ENCODE results near the gene CCDC85B. TPM values are rescaled to one million over a fixed set of nuclear protein-coding genes. Genes with fewer than 3 reads are reported as not detected.
A peak's percentile ranks its signal among the peaks of the same experiment; 100 is the strongest.

Gene CCDC85B
- polyA plus RNA-seq, 1 of the 3 experiments (the other 2 are of a cell fraction): 52.8 TPM

DNA sequence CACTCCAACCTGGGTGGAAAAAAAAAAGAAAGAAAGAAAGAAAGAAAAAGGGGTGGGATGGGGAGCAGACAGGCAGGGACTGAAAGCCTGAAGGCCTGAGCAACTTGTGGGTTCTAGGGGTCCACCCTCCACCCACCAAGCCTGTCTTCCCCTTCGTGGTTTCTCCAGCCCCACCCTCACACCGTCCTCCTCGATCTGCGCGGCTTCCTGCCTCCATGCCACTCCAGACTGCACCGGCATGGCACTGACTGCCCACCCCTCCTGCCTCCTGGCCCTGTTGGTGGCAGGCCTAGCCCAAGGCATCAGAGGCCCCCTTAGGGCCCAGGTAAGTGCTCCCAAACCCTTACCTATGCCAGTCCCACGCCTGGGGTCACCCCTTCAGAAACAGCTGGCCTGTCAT is 10.9 kb upstream of the CCDC85B start, which contains the start of gene CTSW:
Gene CTSW, plus strand, starts transcription at position 221 of the 400 bp plus-strand sequence. Its CDS starts 18 bp downstream, at position 239.
- 67% methylated on average over 7 of the region's 7 CpGs for WGBS (ENCODE audit: low lambda C conversion rate)
- DNase-seq: no peak
- TF ChIP-seq, protein P1, sequence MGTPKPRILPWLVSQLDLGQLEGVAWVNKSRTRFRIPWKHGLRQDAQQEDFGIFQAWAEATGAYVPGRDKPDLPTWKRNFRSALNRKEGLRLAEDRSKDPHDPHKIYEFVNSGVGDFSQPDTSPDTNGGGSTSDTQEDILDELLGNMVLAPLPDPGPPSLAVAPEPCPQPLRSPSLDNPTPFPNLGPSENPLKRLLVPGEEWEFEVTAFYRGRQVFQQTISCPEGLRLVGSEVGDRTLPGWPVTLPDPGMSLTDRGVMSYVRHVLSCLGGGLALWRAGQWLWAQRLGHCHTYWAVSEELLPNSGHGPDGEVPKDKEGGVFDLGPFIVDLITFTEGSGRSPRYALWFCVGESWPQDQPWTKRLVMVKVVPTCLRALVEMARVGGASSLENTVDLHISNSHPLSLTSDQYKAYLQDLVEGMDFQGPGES (IDR thresholded peaks at IDR 0.05; ENCODE audit: low read depth, low read length): no peak
- TF ChIP-seq, protein P2, sequence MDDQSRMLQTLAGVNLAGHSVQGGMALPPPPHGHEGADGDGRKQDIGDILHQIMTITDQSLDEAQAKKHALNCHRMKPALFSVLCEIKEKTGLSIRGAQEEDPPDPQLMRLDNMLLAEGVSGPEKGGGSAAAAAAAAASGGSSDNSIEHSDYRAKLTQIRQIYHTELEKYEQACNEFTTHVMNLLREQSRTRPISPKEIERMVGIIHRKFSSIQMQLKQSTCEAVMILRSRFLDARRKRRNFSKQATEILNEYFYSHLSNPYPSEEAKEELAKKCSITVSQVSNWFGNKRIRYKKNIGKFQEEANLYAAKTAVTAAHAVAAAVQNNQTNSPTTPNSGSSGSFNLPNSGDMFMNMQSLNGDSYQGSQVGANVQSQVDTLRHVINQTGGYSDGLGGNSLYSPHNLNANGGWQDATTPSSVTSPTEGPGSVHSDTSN (IDR thresholded peaks at IDR 0.05): 0 out of 2 replicates have a peak, but pooled peaks have one; percentile 2
- TF ChIP-seq, protein P3, sequence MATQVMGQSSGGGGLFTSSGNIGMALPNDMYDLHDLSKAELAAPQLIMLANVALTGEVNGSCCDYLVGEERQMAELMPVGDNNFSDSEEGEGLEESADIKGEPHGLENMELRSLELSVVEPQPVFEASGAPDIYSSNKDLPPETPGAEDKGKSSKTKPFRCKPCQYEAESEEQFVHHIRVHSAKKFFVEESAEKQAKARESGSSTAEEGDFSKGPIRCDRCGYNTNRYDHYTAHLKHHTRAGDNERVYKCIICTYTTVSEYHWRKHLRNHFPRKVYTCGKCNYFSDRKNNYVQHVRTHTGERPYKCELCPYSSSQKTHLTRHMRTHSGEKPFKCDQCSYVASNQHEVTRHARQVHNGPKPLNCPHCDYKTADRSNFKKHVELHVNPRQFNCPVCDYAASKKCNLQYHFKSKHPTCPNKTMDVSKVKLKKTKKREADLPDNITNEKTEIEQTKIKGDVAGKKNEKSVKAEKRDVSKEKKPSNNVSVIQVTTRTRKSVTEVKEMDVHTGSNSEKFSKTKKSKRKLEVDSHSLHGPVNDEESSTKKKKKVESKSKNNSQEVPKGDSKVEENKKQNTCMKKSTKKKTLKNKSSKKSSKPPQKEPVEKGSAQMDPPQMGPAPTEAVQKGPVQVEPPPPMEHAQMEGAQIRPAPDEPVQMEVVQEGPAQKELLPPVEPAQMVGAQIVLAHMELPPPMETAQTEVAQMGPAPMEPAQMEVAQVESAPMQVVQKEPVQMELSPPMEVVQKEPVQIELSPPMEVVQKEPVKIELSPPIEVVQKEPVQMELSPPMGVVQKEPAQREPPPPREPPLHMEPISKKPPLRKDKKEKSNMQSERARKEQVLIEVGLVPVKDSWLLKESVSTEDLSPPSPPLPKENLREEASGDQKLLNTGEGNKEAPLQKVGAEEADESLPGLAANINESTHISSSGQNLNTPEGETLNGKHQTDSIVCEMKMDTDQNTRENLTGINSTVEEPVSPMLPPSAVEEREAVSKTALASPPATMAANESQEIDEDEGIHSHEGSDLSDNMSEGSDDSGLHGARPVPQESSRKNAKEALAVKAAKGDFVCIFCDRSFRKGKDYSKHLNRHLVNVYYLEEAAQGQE (IDR thresholded peaks at IDR 0.05; ENCODE audit: low read depth, low read length): no peak
- TF ChIP-seq FOXM1 (IDR thresholded peaks at IDR 0.05; ENCODE audit: low read depth) (no peak), SMC3 (IDR thresholded peaks at IDR 0.05; ENCODE audit: low read depth, low read length) (no peak), POLR2AphosphoS5 (IDR thresholded peaks at IDR 0.05; ENCODE audit: low read depth, low read length) (no peak), CHD2 (IDR thresholded peaks at IDR 0.05; ENCODE audit: low read length, partially characterized antibody) (no peak)
- Histone ChIP-seq H3K79me2 (ENCODE audit: insufficient read depth) (0 out of 2 replicates have a peak, but pooled peaks cover 7% of the 10 kb centered on the region), H3K36me3 (replicated peaks in 1 of 2; ENCODE audit: control insufficient read depth in 1 of 2, insufficient read depth in 2 of 2, low read length in 1 of 2) (peaks cover 13 to 23% of the 10 kb centered on the region in 2 experiments), H3K9me2 (no peaks in the 10 kb centered on the region), H3K9ac (no peak within 1 kb of the TSS), H3K4me1 (ENCODE audit: control insufficient read depth in 1 of 2, insufficient read depth in 2 of 2, low read depth in 1 of 2, low read length in 1 of 2) (peaks cover 0 to 5% of the 10 kb centered on the region in 2 experiments; a peak in 1 of 4 replicates), H3F3A (replicated peaks; ENCODE audit: insufficient read depth) (peaks cover 4% of the 10 kb centered on the region), H3K27ac (ENCODE audit: low read depth in 2 of 2, low read length in 1 of 2) (no peak within 1 kb of the TSS), H3K4me3 (ENCODE audit: low read depth in 2 of 2, low read length in 1 of 2) (no peak within 1 kb of the TSS), H4K20me1 (ENCODE audit: insufficient read depth) (no peaks in the 10 kb centered on the region), H3K27me3 (ENCODE audit: insufficient read depth) (no peaks in the 10 kb centered on the region), H3K9me3 (no peaks in the 10 kb centered on the region), H3K4me2 (no peak within 1 kb of the TSS), H2AFZ (ENCODE audit: low read depth) (no peak within 1 kb of the TSS)
- ChIA-PET CTCF (interaction anchor here (0.8 to 15.2 kb wide), 4 partner anchors 8 to 1510 kb away, joined by 3 to 374 read pairs (median 142); partner anchors contain the start of genes CFL1, EFEMP2, FIBP and MUS81), POLR2A (interaction anchor here (1.3 to 2.0 kb wide), 3 partner anchors 8 to 20 kb away, joined by 3 to 6 read pairs (median 5); partner anchors contain the start of genes CCDC85B and MUS81)

GRCh38 chr11:65880027-65880426 is 10.4 kb upstream of the CCDC85B start:
- Histone ChIP-seq H3K36me3 (replicated peaks in 1 of 2; ENCODE audit: control insufficient read depth in 1 of 2, insufficient read depth in 2 of 2, low read length in 1 of 2) (peaks cover 13 to 26% of the 10 kb centered on the region in 2 experiments), H4K20me1 (ENCODE audit: insufficient read depth) (no peaks in the 10 kb centered on the region), H3K4me3 (ENCODE audit: low read depth in 2 of 2, low read length in 1 of 2) (no peak overlapping the region), H3K27ac (ENCODE audit: low read depth in 2 of 2, low read length in 1 of 2) (no peak overlapping the region), H2AFZ (ENCODE audit: low read depth) (no peak overlapping the region), H3K4me2 (no peak overlapping the region), H3K9me3 (no peaks in the 10 kb centered on the region), H3K4me1 (ENCODE audit: control insufficient read depth in 1 of 2, insufficient read depth in 2 of 2, low read depth in 1 of 2, low read length in 1 of 2) (peaks cover 0 to 8% of the 10 kb centered on the region in 2 experiments; a peak in 1 of 4 replicates), H3F3A (replicated peaks; ENCODE audit: insufficient read depth) (peaks cover 4% of the 10 kb centered on the region), H3K9me2 (no peaks in the 10 kb centered on the region), H3K79me2 (ENCODE audit: insufficient read depth) (peaks cover 9% of the 10 kb centered on the region; the same call in 1 of the 2 replicates), H3K9ac (no peak overlapping the region), H3K27me3 (ENCODE audit: insufficient read depth) (no peaks in the 10 kb centered on the region)
- no peak for DNase-seq
- TF ChIP-seq TEAD4 (IDR thresholded peaks at IDR 0.05; ENCODE audit: borderline replicate concordance, insufficient read depth) (no peak), POLR2AphosphoS5 (IDR thresholded peaks at IDR 0.05; ENCODE audit: low read depth, low read length) (no peak)
- WGBS (ENCODE audit: low lambda C conversion rate): 97% methylated on average over 5 of the region's 7 CpGs
- POLR2A ChIA-PET: interaction anchor here (1.3 to 2.0 kb wide), 3 partner anchors 8 to 20 kb away, joined by 3 to 6 read pairs (median 5); partner anchors contain the start of genes CCDC85B and MUS81
- CTCF ChIA-PET: interaction anchor here (0.8 to 15.2 kb wide), 4 partner anchors 8 to 1509 kb away, joined by 3 to 374 read pairs (median 142); partner anchors contain the start of genes CFL1, EFEMP2, FIBP and MUS81

All from SK-N-SH (cell line).